HepG2 (cell line): ENCODE data around the gene UBL3. TPM values are rescaled to one million over a fixed set of nuclear protein-coding genes. Genes with fewer than 3 reads are reported as not detected.

Source experiments
- ATAC-seq: fragments of 200-7000 bp; cut with Tn5 transposase; 3 replicates; pipeline ENCODE4 v1.9.1; 2020; ENCODE audit warnings: mild to moderate bottlenecking, moderate library complexity
- BruUV-seq: library from RNA; stranded (reverse); fragments of 400-500 nt; replicated peaks from 2 replicates; lab custom pipeline; 2021; lab: Mats Ljungman, UMichigan
- CTCF ChIA-PET: fragments of 300-600 bp; formaldehyde crosslinking; extraction: SDS; loops from one replicate; lab custom pipeline; 2021; ENCODE audit warnings: low total read pairs, inconsistent platforms, low intra/inter-chr PET ratio; lab: Yijun Ruan, JAX
- POLR2A ChIA-PET: fragments of 350-600 bp; sonication (Branson Sonifier 250); formaldehyde crosslinking; loops from one replicate; lab custom pipeline; 2020; ENCODE audit warnings: antibody characterized with exemption, inconsistent platforms; lab: Yijun Ruan, JAX
- DNase-seq: peaks from one replicate; pipeline ENCODE4 v3.0.0-alpha.2; 2015; ENCODE audit warnings: low spot score
- FAIRE-seq: peaks from 3 replicates; lab custom pipeline; 2011; peaks lifted over from hg19 to GRCh38; lab: Jason Lieb, UNC
- H2AFZ ChIP-seq: one replicate; pipeline ENCODE4 v1.6.1; 2011; ENCODE audit warnings: low read length, inconsistent platforms
- H3K27ac ChIP-seq: fragments of 300-600 bp; 3 replicates; pipeline ENCODE4 v1.8.0; 2011; ENCODE audit warnings: mixed run types, mild to moderate bottlenecking, mixed read lengths, low read length, inconsistent platforms; ENCODE audit not compliant: insufficient read depth; ENCODE audit errors: extremely low read length
- H3K27me3 ChIP-seq, 2 experiments: fragments of 200-600 bp in 1 of 2; 2 replicates in 1 of 2; 3 replicates in 1 of 2; pipeline versions ENCODE4 v1.6.0 to v1.8.0; 2011; ENCODE audit warnings: low read length in 2 of 2, mild to moderate bottlenecking in 2 of 2, moderate library complexity in 2 of 2, inconsistent platforms in 1 of 2; ENCODE audit not compliant: insufficient read depth in 2 of 2, control insufficient read depth in 1 of 2
- H3K36me3 ChIP-seq, 2 experiments: fragments of 200-600 bp in 1 of 2; replicated peaks in 1 of 2; 2 replicates in 1 of 2; 3 replicates in 1 of 2; pipeline versions ENCODE4 v1.5.1 to v1.8.0; 2011; ENCODE audit warnings: low read length in 2 of 2, inconsistent platforms in 1 of 2; ENCODE audit not compliant: insufficient read depth in 2 of 2, control insufficient read depth in 1 of 2
- H3K4me1 ChIP-seq: 2 replicates; pipeline ENCODE4 v1.5.1; 2012; ENCODE audit warnings: low read length, inconsistent platforms; ENCODE audit not compliant: insufficient read depth
- H3K4me2 ChIP-seq: 2 replicates; pipeline ENCODE4 v1.6.0; 2011; ENCODE audit warnings: low read depth, low read length, inconsistent platforms
- H3K4me3 ChIP-seq, 3 experiments: fragments of 200-600 bp in 1 of 3; sonication (generic), shearing (Covaris generic) in 1 of 3; replicated peaks in 1 of 3; 2 replicates each; pipeline ENCODE4 v1.5.1; 2011 to 2016; ENCODE audit warnings: low read length in 3 of 3, inconsistent platforms in 2 of 3, low read depth in 2 of 3, mild to moderate bottlenecking in 2 of 3, control low read depth in 1 of 3, mixed read lengths in 1 of 3; ENCODE audit not compliant: insufficient read depth in 1 of 3
- H3K79me2 ChIP-seq: one replicate; pipeline ENCODE4 v1.6.1; 2011; ENCODE audit warnings: low read length, inconsistent platforms; ENCODE audit not compliant: insufficient read depth
- H3K9ac ChIP-seq: 2 replicates; pipeline ENCODE4 v1.6.0; 2011; ENCODE audit warnings: mild to moderate bottlenecking, low read depth, low read length, inconsistent platforms; ENCODE audit not compliant: insufficient read depth
- H3K9me3 ChIP-seq: 2 replicates; pipeline ENCODE4 v1.5.1; 2012; ENCODE audit warnings: mild to moderate bottlenecking, low read length
- H4K20me1 ChIP-seq: 2 replicates; pipeline ENCODE4 v1.6.0; 2011; ENCODE audit warnings: inconsistent platforms, mild to moderate bottlenecking, low read length, moderate library complexity; ENCODE audit not compliant: insufficient read depth
- DPF2 ChIP-seq: sonication (generic); formaldehyde crosslinking; IDR thresholded peaks from 2 replicates; pipeline ENCODE4 v1.4.0; 2020; ENCODE audit warnings: mild to moderate bottlenecking, low read depth, missing genetic modification reagents, borderline replicate concordance
- FOXA3 ChIP-seq: IDR thresholded peaks from 2 replicates; pipeline ENCODE4 v1.6.1; 2016; ENCODE audit warnings: missing genetic modification reagents, missing compliant biosample characterization
- GATAD2A ChIP-seq: IDR thresholded peaks from 2 replicates; pipeline ENCODE4 v1.6.1; 2016
- MZF1 ChIP-seq: sonication (generic); formaldehyde crosslinking; IDR thresholded peaks from 2 replicates; pipeline ENCODE4 v1.8.1; 2023; ENCODE audit warnings: mild to moderate bottlenecking, missing genetic modification reagents, borderline replicate concordance
- PITX1 ChIP-seq: sonication (generic); formaldehyde crosslinking; IDR thresholded peaks from 2 replicates; pipeline ENCODE4 v1.5.1; 2020; ENCODE audit warnings: mild to moderate bottlenecking, missing genetic modification reagents
- ZFP90 ChIP-seq: sonication (generic); formaldehyde crosslinking; IDR thresholded peaks from 2 replicates; pipeline ENCODE4 v1.8.0; 2022; ENCODE audit warnings: missing genetic modification reagents, mild to moderate bottlenecking, inconsistent platforms, borderline replicate concordance
- ZNF724P ChIP-seq: sonication (generic); formaldehyde crosslinking; IDR thresholded peaks from 2 replicates; pipeline ENCODE4 v1.8.0; 2022; ENCODE audit warnings: missing genetic modification reagents, borderline replicate concordance
- ZNF776 ChIP-seq: sonication (generic); formaldehyde crosslinking; IDR thresholded peaks from 2 replicates; pipeline ENCODE4 v1.4.0; 2020; ENCODE audit warnings: mild to moderate bottlenecking, missing genetic modification reagents
- WGBS: methylation state at CpG from one replicate; pipeline ENCODE4 v1.1.6; 2017; ENCODE audit warnings: low lambda C conversion rate; 5-methylcytosine and 5-hydroxymethylcytosine counted together
- in situ Hi-C: cut with HindIII; loops from 2 replicates; pipeline ENCODE4 v1.10.0; 2017; ENCODE audit warnings: low pct_unique_long_range_greater_than_20kb; ENCODE audit not compliant: extremely low pct_ligation_motif_present
- intact Hi-C: fragments of 100-400 bp; cut with micrococcal nuclease; formaldehyde crosslinking; loops from one replicate; pipeline ENCODE4 v1.10.0; 2022; ENCODE audit not compliant: unreplicated experiment
- polyA plus RNA-seq, 8 experiments: library from polyadenylated mRNA; depleted of rRNA in 3 of 8; stranded (reverse) in 7 of 8; unstranded in 1 of 8; fragments of >200 nt; fragmentation: Illumina TruSeq in 4 of 8; extraction: Trizol in 4 of 8; gene quantifications; 2 replicates each; pipeline versions ENCODE4 v1.2.1 to v1.2.3, GENCODE V29; 2011 to 2016; ENCODE audit warnings: low read depth in 4 of 8, missing spikeins in 1 of 8, mixed read lengths in 1 of 8; ENCODE audit not compliant: insufficient read depth in 1 of 8
- total RNA-seq, 5 experiments: library from RNA; depleted of rRNA; stranded (reverse); fragments of >200 nt; fragmentation: Illumina TruSeq; extraction: Trizol; gene quantifications; 2 replicates each; pipeline ENCODE4 v1.2.3, GENCODE V29; 2016; ENCODE audit warnings: low read depth in 1 of 5
- TF ChIP-seq, protein P1 (sequence below): sonication (generic); formaldehyde crosslinking; IDR thresholded peaks from 2 replicates; pipeline ENCODE4 v1.4.0; 2020; ENCODE audit warnings: mild to moderate bottlenecking, missing genetic modification reagents
- TF ChIP-seq, protein P2 (sequence below): sonication (generic); formaldehyde crosslinking; IDR thresholded peaks from 2 replicates; pipeline ENCODE4 v1.5.1; 2020; ENCODE audit warnings: mild to moderate bottlenecking, missing genetic modification reagents, borderline replicate concordance
- TF ChIP-seq, protein P3 (sequence below): sonication (generic); formaldehyde crosslinking; IDR thresholded peaks from 2 replicates; pipeline ENCODE4 v1.5.1; 2020; ENCODE audit warnings: mild to moderate bottlenecking, moderate library complexity, missing genetic modification reagents

The UBL3 gene
- total and polyA plus RNA-seq, 2 of the 13 experiments (the other 11 are each of a cell fraction or from before 2014, with no cell fraction given): 7.4 to 9.6 TPM

DNA sequence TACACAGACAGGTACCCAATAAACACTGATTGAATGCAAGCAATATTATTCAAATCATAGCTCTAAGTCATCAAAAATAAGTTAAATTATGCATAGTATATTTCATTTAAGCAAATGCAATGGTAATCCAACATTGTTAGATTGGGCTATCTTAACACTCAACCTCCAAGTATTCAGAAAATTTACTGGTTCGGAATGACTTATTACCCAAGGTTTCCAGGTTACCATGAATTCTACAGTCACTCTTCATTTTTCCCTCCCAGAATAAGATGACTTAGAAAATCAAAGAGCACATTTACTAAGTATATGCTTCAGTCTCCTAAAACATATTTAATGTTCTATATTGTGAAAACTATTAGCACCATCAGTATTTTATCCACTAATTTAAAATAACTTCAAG, 6.0 kb downstream of the UBL3 start (continued):
- TF ChIP-seq, protein P1, sequence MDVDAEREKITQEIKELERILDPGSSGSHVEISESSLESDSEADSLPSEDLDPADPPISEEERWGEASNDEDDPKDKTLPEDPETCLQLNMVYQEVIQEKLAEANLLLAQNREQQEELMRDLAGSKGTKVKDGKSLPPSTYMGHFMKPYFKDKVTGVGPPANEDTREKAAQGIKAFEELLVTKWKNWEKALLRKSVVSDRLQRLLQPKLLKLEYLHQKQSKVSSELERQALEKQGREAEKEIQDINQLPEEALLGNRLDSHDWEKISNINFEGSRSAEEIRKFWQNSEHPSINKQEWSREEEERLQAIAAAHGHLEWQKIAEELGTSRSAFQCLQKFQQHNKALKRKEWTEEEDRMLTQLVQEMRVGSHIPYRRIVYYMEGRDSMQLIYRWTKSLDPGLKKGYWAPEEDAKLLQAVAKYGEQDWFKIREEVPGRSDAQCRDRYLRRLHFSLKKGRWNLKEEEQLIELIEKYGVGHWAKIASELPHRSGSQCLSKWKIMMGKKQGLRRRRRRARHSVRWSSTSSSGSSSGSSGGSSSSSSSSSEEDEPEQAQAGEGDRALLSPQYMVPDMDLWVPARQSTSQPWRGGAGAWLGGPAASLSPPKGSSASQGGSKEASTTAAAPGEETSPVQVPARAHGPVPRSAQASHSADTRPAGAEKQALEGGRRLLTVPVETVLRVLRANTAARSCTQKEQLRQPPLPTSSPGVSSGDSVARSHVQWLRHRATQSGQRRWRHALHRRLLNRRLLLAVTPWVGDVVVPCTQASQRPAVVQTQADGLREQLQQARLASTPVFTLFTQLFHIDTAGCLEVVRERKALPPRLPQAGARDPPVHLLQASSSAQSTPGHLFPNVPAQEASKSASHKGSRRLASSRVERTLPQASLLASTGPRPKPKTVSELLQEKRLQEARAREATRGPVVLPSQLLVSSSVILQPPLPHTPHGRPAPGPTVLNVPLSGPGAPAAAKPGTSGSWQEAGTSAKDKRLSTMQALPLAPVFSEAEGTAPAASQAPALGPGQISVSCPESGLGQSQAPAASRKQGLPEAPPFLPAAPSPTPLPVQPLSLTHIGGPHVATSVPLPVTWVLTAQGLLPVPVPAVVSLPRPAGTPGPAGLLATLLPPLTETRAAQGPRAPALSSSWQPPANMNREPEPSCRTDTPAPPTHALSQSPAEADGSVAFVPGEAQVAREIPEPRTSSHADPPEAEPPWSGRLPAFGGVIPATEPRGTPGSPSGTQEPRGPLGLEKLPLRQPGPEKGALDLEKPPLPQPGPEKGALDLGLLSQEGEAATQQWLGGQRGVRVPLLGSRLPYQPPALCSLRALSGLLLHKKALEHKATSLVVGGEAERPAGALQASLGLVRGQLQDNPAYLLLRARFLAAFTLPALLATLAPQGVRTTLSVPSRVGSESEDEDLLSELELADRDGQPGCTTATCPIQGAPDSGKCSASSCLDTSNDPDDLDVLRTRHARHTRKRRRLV: no peak
- no peak for TF ChIP-seq ZNF724P (CRISPR knock-in tag)
- TF ChIP-seq GATAD2A (CRISPR knock-in tag): no peak
- no peak for TF ChIP-seq ZNF776 (CRISPR knock-in tag)

DNA sequence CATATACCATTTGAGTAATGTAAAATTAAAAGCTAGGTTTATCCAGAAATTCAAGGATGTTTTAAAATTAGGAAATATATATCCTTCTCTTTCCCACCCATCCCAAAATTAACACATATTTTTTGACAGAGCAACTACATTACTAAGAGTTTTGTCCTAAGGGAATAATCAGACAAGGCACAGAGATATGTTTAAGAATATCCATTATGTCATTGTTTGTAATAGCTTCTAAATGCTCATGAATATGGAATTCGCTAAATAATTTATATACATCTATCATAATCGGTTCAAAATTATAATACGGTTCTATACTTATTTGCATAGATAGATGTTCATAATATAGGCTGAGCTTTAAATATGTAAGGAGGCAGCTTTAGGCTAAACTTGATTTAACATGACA, 9.8 kb downstream of the UBL3 start:
- FAIRE-seq (no peak), ATAC-seq (no peak), DNase-seq (no peak)
- WGBS: 93% methylated on average over 3 of the region's 3 CpGs
- Histone ChIP-seq H3K9me3 (no peaks in the 10 kb centered on the region), H3K4me3 (no peak overlapping the region), H3K27ac (no peak overlapping the region), H3K27me3 (no peaks in the 10 kb centered on the region), H4K20me1 (peaks cover 15% of the 10 kb centered on the region; the same call in 1 of the 2 replicates), H3K36me3 (no peaks in the 10 kb centered on the region), H3K4me2 (no peak overlapping the region), H3K9ac (no peak overlapping the region), H3K79me2 (peaks cover 84% of the 10 kb centered on the region), H3K4me1 (peaks cover 26% of the 10 kb centered on the region), H2AFZ (no peak overlapping the region)
- TF ChIP-seq DPF2 (CRISPR knock-in tag): no peak
- TF ChIP-seq, protein P2, sequence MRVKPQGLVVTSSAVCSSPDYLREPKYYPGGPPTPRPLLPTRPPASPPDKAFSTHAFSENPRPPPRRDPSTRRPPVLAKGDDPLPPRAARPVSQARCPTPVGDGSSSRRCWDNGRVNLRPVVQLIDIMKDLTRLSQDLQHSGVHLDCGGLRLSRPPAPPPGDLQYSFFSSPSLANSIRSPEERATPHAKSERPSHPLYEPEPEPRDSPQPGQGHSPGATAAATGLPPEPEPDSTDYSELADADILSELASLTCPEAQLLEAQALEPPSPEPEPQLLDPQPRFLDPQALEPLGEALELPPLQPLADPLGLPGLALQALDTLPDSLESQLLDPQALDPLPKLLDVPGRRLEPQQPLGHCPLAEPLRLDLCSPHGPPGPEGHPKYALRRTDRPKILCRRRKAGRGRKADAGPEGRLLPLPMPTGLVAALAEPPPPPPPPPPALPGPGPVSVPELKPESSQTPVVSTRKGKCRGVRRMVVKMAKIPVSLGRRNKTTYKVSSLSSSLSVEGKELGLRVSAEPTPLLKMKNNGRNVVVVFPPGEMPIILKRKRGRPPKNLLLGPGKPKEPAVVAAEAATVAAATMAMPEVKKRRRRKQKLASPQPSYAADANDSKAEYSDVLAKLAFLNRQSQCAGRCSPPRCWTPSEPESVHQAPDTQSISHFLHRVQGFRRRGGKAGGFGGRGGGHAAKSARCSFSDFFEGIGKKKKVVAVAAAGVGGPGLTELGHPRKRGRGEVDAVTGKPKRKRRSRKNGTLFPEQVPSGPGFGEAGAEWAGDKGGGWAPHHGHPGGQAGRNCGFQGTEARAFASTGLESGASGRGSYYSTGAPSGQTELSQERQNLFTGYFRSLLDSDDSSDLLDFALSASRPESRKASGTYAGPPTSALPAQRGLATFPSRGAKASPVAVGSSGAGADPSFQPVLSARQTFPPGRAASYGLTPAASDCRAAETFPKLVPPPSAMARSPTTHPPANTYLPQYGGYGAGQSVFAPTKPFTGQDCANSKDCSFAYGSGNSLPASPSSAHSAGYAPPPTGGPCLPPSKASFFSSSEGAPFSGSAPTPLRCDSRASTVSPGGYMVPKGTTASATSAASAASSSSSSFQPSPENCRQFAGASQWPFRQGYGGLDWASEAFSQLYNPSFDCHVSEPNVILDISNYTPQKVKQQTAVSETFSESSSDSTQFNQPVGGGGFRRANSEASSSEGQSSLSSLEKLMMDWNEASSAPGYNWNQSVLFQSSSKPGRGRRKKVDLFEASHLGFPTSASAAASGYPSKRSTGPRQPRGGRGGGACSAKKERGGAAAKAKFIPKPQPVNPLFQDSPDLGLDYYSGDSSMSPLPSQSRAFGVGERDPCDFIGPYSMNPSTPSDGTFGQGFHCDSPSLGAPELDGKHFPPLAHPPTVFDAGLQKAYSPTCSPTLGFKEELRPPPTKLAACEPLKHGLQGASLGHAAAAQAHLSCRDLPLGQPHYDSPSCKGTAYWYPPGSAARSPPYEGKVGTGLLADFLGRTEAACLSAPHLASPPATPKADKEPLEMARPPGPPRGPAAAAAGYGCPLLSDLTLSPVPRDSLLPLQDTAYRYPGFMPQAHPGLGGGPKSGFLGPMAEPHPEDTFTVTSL (CRISPR knock-in tag): no peak
- no peak for TF ChIP-seq ZFP90 (CRISPR knock-in tag)
- no peak for TF ChIP-seq FOXA3
- TF ChIP-seq PITX1 (CRISPR knock-in tag): no peak
- no peak for TF ChIP-seq MZF1 (CRISPR knock-in tag)
- TF ChIP-seq, protein P3, sequence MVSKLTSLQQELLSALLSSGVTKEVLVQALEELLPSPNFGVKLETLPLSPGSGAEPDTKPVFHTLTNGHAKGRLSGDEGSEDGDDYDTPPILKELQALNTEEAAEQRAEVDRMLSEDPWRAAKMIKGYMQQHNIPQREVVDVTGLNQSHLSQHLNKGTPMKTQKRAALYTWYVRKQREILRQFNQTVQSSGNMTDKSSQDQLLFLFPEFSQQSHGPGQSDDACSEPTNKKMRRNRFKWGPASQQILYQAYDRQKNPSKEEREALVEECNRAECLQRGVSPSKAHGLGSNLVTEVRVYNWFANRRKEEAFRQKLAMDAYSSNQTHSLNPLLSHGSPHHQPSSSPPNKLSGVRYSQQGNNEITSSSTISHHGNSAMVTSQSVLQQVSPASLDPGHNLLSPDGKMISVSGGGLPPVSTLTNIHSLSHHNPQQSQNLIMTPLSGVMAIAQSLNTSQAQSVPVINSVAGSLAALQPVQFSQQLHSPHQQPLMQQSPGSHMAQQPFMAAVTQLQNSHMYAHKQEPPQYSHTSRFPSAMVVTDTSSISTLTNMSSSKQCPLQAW (CRISPR knock-in tag): no peak
- no TSS peak for BruUV-seq
- ChIA-PET CTCF (no interaction called here), POLR2A (interaction anchor here (1.2 kb wide), 1 partner anchor 10 kb away, joined by 4 read pairs; the partner anchor contains the start of gene UBL3)
- intact Hi-C loops: loop anchor here (5.0 kb wide), 1 partner anchor 68 kb away; no protein-coding TSS in a partner anchor
- in situ Hi-C loops: loop anchor here (10.0 kb wide), 1 partner anchor 246 kb away; the partner anchor contains the start of gene SLC7A1
